HL-60 (cell line): Measurements from ENCODE around the gene ANKRD13D.

ENCODE experiments used
- DNase-seq, 2 experiments: peaks; one replicate each; pipeline ENCODE4 v3.0.0-alpha.2; 2010 to 2020; ENCODE audit warnings: low read depth in 1 of 2, low spot score in 1 of 2
- H3K27ac ChIP-seq: fragments of 250-450 bp; sonication (Bioruptor Pico); replicated peaks from 2 replicates; pipeline ENCODE4 v1.5.1; 2020; ENCODE audit warnings: mild to moderate bottlenecking, moderate library complexity
- H3K27me3 ChIP-seq: fragments of 250-450 bp; sonication (Bioruptor Pico); 2 replicates; pipeline ENCODE4 v1.5.1; 2021; ENCODE audit warnings: mild to moderate bottlenecking, moderate library complexity; ENCODE audit not compliant: insufficient read depth, poor library complexity, severe bottlenecking
- H3K4me3 ChIP-seq: replicated peaks from 2 replicates; pipeline ENCODE4 v1.5.1; 2011; ENCODE audit warnings: mild to moderate bottlenecking, control low read depth, low read length; ENCODE audit not compliant: insufficient read depth
- CTCF ChIP-seq: IDR thresholded peaks from one replicate; pipeline ENCODE4 v1.5.1; 2011; ENCODE audit warnings: low read length, control low read depth, inconsistent platforms; ENCODE audit not compliant: insufficient read depth
- GABPA ChIP-seq: IDR thresholded peaks from 2 replicates; pipeline ENCODE4 v1.6.1; 2012; ENCODE audit warnings: low read depth
- POLR2AphosphoS5 ChIP-seq: IDR thresholded peaks from 2 replicates; pipeline ENCODE4 v1.6.1; 2012; ENCODE audit warnings: low read depth
- SPI1 ChIP-seq: IDR thresholded peaks from 2 replicates; pipeline ENCODE4 v1.6.1; 2012; ENCODE audit warnings: low read depth, mild to moderate bottlenecking, borderline replicate concordance
- TF ChIP-seq, protein P1 (sequence below): IDR thresholded peaks from 2 replicates; pipeline ENCODE4 v1.6.1; 2012; ENCODE audit warnings: low read depth; ENCODE audit not compliant: insufficient replicate concordance

ANKRD13D gene

DNA sequence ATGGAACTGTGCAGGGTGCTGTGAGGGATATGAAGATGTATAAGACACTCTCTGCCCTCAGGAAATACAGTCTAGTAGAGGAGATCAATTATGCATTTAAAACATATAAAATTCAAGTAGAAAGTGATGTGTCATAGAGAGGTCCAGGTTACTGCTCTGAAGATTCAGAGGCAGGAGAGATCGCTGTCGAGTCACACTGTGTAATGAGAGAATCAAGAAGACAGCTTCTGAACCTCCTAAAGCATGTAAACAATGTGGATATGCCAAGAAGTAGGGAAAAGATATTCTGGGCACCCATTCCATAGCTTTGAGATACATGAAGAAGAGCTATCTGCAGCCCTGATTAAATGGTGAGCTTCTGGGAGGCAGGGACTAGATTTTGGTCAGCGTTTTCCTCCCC lies 30.9 kb downstream of the ANKRD13D start:
- H3K27me3 ChIP-seq = no peaks in the 10 kb centered on the region
- DNase-seq = no peak
- no peak overlapping the region for H3K4me3 ChIP-seq
- no peak for TF ChIP-seq POLR2AphosphoS5
- TF ChIP-seq, protein P1, sequence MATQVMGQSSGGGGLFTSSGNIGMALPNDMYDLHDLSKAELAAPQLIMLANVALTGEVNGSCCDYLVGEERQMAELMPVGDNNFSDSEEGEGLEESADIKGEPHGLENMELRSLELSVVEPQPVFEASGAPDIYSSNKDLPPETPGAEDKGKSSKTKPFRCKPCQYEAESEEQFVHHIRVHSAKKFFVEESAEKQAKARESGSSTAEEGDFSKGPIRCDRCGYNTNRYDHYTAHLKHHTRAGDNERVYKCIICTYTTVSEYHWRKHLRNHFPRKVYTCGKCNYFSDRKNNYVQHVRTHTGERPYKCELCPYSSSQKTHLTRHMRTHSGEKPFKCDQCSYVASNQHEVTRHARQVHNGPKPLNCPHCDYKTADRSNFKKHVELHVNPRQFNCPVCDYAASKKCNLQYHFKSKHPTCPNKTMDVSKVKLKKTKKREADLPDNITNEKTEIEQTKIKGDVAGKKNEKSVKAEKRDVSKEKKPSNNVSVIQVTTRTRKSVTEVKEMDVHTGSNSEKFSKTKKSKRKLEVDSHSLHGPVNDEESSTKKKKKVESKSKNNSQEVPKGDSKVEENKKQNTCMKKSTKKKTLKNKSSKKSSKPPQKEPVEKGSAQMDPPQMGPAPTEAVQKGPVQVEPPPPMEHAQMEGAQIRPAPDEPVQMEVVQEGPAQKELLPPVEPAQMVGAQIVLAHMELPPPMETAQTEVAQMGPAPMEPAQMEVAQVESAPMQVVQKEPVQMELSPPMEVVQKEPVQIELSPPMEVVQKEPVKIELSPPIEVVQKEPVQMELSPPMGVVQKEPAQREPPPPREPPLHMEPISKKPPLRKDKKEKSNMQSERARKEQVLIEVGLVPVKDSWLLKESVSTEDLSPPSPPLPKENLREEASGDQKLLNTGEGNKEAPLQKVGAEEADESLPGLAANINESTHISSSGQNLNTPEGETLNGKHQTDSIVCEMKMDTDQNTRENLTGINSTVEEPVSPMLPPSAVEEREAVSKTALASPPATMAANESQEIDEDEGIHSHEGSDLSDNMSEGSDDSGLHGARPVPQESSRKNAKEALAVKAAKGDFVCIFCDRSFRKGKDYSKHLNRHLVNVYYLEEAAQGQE = no peak
- TF ChIP-seq CTCF = no peak
- TF ChIP-seq SPI1 = no peak
- TF ChIP-seq GABPA = no peak
- no peak overlapping the region for H3K27ac ChIP-seq

DNA sequence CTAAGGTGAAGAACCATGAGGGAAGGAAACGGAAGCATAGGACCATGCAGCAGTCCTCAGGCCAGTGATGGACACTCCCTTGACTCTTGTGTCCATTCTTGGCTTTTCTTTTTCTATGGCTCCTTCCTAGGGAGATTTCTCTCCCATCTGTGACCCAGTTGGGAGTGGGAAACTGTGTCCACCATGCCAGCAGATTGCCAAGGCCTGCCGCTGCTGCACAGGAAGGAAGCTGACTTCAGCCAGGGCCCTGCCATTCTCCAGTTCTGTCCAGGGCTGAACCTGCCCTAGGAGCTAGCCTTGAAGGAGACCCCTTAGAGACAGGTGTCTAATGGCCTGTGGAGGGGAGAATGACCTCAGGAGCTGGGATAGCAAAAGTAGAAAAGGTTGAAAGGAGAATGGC lies 31.6 kb downstream of the ANKRD13D start:
- no peak for TF ChIP-seq POLR2AphosphoS5
- no peak for TF ChIP-seq GABPA
- no peak for TF ChIP-seq CTCF
- TF ChIP-seq, protein P1 = no peak
- TF ChIP-seq SPI1 = no peak
- Histone ChIP-seq H3K27ac (no peak overlapping the region), H3K4me3 (no peak overlapping the region), H3K27me3 (no peaks in the 10 kb centered on the region)
- DNase-seq = no peak

DNA sequence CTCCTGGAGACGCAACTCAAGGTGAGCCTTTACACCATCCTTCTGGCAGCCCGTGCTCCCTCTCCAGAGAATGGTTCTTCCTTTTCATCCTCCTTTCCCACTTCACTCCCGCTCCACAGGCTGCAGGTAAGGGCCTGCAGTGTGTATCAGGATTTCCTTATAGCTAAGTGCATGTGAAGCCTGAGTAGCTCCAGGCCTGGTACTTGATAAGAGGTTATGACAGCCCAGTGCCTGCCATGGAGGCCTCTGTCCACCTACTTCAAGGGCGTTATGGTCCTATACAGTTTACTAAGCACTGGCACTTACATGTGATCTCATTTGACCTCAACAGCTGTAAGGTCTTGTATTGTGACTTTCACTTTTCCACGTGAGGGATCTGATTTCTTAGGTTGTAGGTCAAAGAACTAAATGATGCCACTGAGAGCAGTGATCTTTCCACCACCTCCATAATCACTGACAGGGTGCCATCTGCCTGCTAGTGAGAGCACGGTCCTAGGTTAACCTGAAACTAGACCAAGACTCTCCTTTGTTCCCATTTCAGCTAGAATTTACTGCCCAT lies 32.3 kb downstream of the ANKRD13D start:
- TF ChIP-seq SPI1 = no peak
- TF ChIP-seq, protein P1 = no peak
- no peak for TF ChIP-seq GABPA
- no peak for TF ChIP-seq CTCF
- TF ChIP-seq POLR2AphosphoS5 = no peak
- no peak for DNase-seq
- no peaks in the 10 kb centered on the region for H3K27me3 ChIP-seq
- no peak overlapping the region for H3K27ac ChIP-seq
- H3K4me3 ChIP-seq = no peak overlapping the region
